HG03457 (cell line): Measurements from ENCODE around the gene PHC1.

Experiments used
- ATAC-seq: cut with Tn5 transposase; IDR thresholded peaks from one replicate; pipeline ENCODE4 v1.9.1; 2021; ENCODE audit warnings: moderate number of reproducible peaks; ENCODE audit not compliant: unreplicated experiment

Gene PHC1

GRCh38 chr12:8949342-8950220, 35.3 kb downstream of the PHC1 start, which contains the start of gene M6PR:
TSS of gene M6PR (minus strand) at chr12:8949645. CDS start at chr12:8946404, 3,241 bp downstream.
- peak; percentile 76 for ATAC-seq

DNA sequence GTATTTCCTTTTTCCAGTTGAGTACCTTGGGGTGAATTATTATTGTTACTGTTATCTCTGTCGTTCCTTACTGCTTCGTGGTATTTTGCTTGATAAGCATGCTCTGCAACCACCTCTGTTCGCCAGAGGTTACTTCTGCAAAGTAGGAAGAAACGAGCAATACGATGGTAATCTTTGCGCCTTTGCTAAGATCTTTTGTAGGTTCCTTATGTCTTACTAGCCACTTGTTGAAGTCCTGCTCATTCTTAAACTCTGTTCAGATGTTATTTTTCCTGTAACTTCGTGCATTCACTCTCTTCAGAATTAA, 35.9 kb downstream of the PHC1 start:
- peak; percentile 11 for ATAC-seq

- no peak for ATAC-seq
Measured at GRCh38 chr12:8950702-8951478, 36.6 kb downstream of the PHC1 start.

- no peak for ATAC-seq
Measured at GRCh38 chr12:8951744-8952143, 37.4 kb downstream of the PHC1 start.

- no peak for ATAC-seq
Measured at GRCh38 chr12:8953773-8954402, 39.6 kb downstream of the PHC1 start.

- ATAC-seq = no peak
Measured at GRCh38 chr12:8956073-8956472, 41.8 kb downstream of the PHC1 start.

- no peak for ATAC-seq
Measured at GRCh38 chr12:8956772-8957171, 42.5 kb downstream of the PHC1 start.

DNA sequence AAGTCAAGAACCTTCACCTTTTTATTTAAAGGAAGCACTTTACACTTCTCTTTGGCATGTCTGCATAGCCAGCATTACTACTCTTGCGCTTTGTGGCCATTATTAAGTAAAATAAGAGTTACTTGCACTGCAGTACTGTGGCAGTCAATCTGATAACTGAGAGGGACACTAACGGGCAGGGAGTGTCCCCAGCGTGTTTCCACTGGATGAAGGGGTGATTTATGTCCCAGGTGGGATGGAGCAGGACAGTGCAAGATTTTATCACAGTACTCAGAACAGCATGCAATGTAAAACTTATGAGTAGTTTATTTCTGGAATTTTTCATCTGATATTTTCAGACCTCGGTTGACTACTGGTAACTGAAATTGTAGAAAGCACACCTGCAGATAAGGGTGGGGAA, 43.3 kb downstream of the PHC1 start:
- ATAC-seq = no peak

GRCh38 chr12:8958066-8958465, 43.8 kb downstream of the PHC1 start:
- no peak for ATAC-seq

- no peak for ATAC-seq
Measured at GRCh38 chr12:8960176-8960575, 45.9 kb downstream of the PHC1 start.

DNA sequence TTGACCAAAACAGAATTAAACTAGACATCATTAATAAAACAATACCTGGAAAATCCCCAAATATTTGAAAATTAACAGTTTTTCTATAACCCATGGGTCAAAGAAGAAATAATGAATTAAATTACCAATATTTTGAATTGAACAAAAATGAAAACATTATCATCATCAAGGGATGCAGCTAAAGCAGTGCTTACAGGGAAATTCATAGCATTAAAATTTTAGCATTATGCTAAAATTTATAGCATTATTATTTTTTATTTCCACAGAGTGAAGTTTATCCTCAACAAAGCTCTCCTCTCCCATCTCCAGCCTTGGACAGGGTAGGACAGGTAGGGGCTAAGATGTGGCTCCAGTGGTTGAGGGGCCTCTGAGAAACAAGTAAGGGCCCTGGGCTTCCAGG, 54.5 kb downstream of the PHC1 start:
- no peak for ATAC-seq

GRCh38 chr12:8969861-8970411, 55.6 kb downstream of the PHC1 start:
- ATAC-seq = no peak

DNA sequence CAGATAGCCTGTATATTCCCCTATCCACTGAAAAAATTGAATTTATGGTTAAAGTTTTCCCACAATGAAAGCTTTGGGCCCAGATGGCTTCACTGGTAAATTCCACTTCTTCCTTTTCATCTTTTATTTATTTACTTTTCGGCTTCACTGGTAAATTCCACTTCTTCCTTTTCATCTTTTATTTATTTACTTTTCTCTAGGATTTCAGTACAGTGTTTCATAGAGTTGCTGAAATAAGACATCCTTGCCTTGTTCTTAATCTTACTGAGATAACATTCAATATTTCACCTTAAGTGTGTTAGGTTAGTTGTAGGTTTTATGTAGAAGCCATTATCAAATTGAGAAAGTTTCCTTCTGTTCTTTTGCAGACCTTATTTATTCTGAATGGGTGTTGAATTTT, 56.1 kb downstream of the PHC1 start:
- no peak for ATAC-seq

GRCh38 chr12:8980137-8980536, 65.8 kb downstream of the PHC1 start:
- no peak for ATAC-seq

- ATAC-seq = no peak
Measured at GRCh38 chr12:8985213-8985754, 71.0 kb downstream of the PHC1 start.

DNA sequence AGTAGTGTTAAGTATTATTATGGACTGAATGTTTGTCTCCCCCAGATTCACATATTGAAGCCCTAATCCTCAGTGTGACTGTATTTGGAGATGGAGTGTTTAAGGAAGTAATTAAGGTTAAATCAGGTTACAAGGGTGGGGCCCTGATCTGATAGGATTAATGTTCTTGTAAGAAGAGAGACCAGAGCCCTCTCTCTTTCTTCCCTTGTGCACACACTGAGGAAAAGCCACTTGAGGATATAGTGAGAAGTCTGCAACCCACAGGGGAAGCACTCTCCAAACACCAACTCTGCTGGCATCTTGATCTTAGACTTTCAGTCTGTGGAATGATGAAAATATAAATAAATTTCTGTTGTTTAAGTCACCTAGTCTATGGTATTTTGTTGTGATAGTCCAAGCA, 72.9 kb downstream of the PHC1 start:
- ATAC-seq = no peak

DNA sequence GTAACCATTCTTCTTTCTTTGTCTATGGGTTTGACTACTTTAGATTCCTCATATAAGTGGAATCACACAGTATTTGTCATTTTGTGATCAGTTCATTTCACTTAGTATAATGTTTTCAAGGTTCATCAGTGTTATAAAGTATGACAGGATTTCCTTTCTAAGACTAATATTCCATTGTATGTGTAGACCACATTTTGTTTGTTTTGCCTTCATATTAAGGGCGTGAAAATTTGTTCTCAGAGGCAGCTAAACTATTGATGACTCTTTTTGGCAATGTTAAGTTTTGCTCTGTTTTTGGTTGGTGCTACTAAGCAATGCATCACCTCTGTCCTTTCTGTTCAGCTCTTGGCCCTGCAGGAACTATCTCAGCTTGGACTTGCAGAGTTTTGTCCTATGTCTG, 73.4 kb downstream of the PHC1 start:
- ATAC-seq = no peak

DNA sequence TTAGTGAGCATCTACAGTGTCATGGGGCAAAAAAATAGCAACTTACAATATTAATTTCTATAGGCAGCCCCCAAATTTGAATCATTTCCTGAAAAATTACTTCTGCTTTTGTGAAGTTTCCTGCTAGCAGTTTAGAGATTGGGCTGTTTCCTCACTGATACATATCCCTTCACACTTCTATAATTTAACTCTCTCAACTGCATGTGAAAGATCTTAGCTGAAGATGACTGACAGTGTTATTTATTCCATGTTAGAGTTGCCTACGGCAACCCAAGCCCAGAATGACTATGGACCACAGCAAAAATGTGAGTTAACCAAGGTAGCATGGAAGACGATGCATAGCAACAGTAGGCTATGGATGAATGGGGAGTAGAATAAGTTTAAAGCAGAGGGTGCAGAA, 75.1 kb downstream of the PHC1 start, which contains the start of gene KLRG1:
Gene KLRG1 (plus strand): TSS at position 134 of the 400 bp plus-strand sequence. CDS start 90 bp downstream, at position 224.
- ATAC-seq = no peak
